Mammary epithelial cell (primary cell): ENCODE measurements around the gene PSMC3IP.
A peak's percentile ranks its signal among the peaks of the same experiment; 100 is the strongest.

Experiments used
- CTCF ChIP-seq, 2 donors: IDR thresholded peaks in 1 of 2; conservative IDR thresholded peaks in 1 of 2; 2 replicates each; pipeline ENCODE4 v1.5.1; 2011 to 2012; ENCODE audit warnings: inconsistent platforms in 2 of 2, low read length in 2 of 2, mild to moderate bottlenecking in 2 of 2, control low read depth in 1 of 2, low read depth in 1 of 2; ENCODE audit not compliant: insufficient read depth in 1 of 2; ENCODE audit errors: extremely low read depth in 1 of 2
- EZH2 ChIP-seq: IDR thresholded peaks from 2 replicates; pipeline ENCODE4 v1.6.1; 2012; ENCODE audit warnings: low read length, inconsistent platforms, borderline replicate concordance

- TF ChIP-seq CTCF (conservative IDR thresholded peaks at IDR 0.05 in 1 of 2, IDR thresholded peaks at IDR 0.05 in 1 of 2; ENCODE audit: extremely low read depth in 1 of 2, insufficient read depth in 1 of 2, low read depth in 1 of 2, low read length in 2 of 2) (peak; percentile 20 to 51), EZH2 (no peak)
Observed at GRCh38 chr17:42531455-42532354, 45.8 kb downstream of the PSMC3IP start.
